IPS-NIHi7 (cell line): ENCODE measurements around the gene RETREG3.
"Not testable (repeated sequence)": the region's sequence is repeated elsewhere in the genome, so short reads cannot be mapped to it uniquely, and the experiment has no call there.

Experiments used
- DNase-seq: peaks from one replicate; pipeline ENCODE4 v3.0.0; 2012; ENCODE audit warnings: mixed read lengths; ENCODE audit errors: extremely low spot score

Gene RETREG3

DNA sequence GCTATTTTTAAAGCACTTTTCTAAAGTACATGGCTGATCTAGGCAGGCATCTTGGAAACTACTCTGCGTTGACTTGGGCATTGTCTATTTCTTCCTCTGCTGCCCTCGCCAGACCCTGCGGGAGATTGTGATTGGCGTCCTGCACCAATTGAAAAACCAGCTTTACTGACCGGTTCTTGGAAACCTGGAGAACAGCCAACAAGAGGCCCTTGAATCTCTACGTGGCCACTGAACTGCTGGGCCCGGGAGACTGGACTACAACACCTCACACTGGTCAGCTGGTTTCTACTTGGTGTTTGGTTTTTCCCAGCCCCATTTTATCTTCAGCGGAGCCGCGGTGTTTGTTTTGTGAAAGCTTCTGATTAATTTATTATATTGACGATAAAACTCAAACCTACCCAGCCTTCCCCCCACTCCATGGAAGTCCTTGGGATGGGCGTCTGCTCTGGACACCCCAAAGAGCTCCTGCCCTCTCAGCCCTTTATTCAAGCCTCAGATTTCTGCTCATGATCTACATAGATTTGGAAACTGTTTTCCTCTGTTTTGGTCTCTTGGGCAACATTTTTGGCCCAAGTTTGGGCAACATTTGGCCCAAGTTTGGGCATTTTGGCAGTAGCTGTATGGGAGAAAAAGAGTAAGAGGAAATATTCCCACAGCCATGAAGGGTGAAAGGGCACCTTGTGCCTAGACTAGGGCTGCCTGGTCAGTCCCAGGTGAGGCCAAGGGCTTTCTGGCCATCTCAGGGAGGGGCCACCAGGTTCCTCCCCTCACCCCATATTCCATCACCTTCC, 37.5 kb downstream of the RETREG3 start:
- no peak for DNase-seq

DNA sequence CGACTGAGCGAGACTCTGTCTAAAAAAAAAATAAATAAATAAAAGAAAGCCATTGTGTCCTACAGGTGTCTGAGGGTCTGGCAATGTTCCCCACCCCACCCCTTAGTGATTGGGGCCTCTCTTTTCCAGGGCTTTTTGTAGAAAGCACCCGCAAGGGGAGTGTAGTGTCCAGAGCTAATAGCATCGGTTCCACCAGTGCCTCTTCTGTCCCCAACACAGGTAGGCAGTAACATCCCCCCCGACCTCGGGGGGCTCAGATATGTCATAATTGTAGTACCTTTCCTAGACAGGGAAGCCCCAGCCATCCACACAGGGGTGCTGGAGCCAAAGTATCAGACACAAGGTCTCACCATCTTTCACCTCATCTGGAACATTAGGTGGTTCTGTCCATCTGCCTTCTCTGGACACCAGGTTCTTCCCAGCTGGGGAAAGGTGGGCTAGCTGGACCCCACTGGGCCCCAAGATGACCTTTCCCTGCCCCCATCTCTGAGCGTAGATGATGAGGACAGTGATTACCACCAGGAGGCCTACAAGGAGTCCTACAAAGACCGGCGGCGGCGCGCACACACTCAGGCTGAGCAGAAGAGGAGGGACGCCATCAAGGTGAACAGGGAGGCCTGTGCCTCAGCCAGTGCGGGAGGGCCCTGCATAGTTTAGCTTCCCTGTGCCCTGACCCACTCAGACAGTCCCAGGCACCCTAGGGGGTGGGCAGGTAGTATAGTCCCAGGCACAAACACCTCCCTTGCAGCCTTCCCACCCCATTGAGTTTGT, 40.6 kb downstream of the RETREG3 start:
- no peak for DNase-seq

DNA sequence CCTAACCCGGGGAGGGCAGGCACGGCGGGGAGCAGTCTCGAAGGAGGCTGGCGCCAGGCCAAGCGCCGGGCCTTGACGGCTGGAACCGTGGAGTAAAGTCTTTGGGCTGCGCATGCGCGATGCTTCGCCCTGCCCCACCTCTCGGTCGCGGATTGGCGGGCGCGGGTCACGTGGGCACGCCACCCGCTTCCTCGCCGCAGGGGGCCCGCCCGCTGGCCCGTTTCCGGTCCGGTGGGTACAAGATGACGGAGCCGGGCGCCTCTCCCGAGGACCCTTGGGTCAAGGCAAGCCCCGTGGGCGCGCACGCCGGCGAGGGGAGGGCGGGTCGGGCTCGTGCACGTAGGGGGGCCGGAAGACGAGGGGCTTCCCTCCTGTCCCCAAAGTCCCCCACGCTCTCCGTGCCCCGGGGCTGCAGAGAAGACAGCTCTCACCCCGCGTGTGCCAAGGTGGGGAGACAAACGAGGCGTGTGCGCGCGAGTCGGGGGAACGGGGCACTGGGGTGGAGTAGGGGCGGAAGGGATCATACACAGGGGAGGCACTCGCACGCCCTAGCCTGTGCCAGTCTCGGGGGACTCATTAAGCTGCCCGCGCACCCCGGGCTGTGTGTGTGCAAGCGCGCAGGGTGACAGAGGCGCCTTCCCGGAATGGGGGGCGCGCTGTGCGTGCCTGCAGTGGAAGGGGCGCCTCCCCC, 42.1 kb downstream of the RETREG3 start, which contains the start of gene MLX:
MLX (plus strand) TSS at position 218 of the 691 bp plus-strand sequence; CDS start at position 243, 25 bp downstream.
- DNase-seq, result peak; percentile 100

DNA sequence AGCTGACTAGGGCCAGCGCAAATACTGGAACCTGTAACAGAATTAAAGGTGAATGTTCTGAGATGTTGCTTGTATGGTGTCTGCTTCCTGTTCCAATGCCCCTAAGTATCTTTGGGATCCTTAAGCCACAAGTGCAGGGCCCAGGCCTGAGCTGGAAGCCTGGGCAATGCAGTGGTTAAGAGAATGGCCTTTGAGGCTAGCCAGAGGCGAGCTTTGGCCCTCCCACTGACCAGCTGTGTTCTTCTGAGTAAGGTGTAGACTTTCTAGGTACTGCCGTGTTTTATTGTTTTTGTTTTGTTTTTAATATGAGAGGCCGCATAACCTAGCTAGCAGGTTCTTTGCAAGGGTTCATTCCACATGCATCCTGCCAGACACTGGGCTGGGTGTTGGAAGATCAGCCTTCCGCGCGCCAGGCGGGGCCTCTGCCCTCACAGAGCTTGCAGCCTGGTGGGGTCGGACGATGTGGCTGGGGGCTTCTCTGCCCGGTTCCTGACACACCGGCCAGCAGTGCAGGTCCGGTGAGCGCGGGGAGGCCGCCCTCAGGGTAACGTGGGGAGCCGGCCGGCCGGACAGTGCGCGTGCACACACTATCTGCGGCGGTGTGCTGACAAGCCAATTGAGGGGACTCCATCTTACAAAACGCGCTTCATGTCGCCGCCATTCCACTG, 42.8 kb downstream of the RETREG3 start:
- DNase-seq, result no peak

DNA sequence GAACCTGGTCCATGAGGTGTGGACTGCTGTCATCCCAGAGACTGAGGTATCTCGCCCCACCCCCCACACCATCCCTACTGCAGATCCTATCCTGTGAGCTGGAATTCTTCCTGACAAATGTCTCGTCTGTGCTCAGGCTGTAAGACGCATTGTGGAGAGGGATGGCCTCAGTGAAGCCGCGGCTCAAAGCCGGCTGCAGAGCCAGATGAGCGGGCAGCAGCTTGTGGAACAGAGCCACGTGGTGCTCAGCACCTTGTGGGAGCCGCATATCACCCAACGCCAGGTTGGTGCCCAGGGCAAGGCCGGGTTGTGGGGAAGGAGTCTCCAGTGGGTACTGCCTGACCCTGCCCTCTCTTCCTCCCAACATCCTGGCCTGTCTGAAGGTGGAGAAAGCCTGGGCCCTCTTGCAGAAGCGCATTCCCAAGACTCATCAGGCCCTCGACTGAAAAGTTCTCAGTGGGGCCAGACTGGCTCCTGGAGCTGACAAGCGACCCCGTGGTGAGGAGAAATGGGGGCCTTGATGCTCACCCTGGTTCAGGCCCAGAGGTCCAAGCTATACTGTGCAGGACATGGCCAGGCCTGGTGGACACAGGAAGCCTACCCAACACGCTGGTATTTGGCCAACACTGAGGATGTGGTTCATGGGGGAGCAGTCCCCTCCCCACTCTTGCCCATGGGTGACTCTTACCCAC, 43.5 kb downstream of the RETREG3 start:
- DNase-seq, result no peak

DNA sequence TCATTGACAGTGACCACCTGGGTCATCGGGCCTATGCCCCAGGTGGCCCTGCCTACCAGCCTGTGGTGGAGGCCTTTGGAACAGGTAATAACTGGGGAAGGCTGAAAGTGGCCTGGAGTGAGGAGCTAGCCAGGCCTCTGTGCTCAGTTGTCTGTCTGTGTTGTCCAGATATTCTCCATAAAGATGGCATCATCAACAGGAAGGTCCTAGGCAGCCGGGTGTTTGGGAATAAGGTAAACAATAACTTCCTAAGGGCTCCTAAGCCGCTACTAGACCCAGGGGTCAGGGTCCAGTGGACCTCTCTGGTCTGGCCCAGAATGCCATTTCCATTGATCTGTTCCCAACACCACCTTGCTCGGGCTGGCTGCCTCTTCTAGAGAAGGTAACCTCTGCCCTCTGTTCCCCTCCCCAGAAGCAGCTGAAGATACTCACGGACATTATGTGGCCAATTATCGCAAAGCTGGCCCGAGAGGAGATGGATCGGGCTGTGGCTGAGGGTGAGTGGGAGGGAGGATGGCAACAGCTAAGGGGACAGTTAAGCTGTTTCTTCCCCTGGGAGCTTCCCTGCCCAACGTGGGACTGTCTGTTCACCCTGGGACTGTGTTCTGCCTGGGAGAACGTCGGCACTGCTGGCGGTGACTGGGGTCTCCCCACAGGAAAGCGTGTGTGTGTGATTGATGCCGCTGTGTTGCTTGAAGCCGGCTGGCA, 44.2 kb downstream of the RETREG3 start:
- no peak for DNase-seq

DNA sequence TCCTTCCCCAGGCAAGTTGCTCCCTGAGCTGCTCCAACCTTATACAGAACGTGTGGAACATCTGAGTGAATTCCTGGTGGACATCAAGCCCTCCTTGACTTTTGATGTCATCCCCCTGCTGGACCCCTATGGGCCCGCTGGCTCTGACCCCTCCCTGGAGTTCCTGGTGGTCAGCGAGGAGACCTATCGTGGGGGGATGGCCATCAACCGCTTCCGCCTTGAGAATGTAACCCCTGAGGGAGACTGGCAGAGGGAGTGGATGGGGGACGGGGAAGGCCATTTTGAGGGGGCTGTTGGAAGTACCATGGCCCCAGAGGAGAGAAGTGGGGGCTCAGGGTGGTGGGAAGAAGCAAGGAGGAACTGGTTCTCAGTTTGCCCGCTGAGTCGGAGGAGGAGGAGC, 45.2 kb downstream of the RETREG3 start:
- no peak for DNase-seq

DNA sequence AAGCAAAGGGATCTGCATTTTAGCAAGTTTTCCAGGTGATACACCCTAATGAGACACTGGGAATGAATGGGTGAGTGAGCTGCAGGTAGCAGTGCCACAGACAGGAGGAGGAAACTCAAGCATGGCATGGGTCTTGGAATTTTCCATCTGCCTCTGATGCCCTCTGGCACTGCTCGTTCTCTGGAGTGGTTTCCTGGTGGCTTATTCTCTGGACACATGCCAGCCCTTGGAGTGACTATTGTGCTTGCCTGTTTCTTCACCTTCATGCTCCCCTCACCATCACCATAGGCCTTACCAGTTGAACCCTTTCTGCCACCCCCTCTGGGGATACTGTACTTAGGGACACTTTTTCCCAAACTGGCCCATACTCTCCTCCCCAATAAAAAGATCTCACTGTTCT, 45.6 kb downstream of the RETREG3 start:
- no peak for DNase-seq

DNA sequence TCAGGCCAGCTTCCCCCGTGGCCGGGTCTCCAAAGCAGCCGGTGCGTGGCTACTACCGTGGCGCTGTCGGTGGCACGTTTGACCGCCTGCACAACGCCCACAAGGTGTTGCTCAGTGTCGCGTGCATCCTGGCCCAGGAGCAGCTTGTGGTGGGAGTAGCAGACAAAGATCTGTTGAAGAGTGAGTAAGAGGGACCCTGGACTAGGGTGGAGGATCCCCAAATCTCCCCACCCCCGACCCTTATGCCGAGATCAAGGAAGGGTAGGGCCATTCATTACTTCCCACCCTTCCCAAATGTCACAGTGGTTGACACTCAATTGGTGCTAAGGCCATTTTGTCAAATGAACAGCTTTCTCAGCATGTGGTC, 46.0 kb downstream of the RETREG3 start:
- DNase-seq, result no peak

DNA sequence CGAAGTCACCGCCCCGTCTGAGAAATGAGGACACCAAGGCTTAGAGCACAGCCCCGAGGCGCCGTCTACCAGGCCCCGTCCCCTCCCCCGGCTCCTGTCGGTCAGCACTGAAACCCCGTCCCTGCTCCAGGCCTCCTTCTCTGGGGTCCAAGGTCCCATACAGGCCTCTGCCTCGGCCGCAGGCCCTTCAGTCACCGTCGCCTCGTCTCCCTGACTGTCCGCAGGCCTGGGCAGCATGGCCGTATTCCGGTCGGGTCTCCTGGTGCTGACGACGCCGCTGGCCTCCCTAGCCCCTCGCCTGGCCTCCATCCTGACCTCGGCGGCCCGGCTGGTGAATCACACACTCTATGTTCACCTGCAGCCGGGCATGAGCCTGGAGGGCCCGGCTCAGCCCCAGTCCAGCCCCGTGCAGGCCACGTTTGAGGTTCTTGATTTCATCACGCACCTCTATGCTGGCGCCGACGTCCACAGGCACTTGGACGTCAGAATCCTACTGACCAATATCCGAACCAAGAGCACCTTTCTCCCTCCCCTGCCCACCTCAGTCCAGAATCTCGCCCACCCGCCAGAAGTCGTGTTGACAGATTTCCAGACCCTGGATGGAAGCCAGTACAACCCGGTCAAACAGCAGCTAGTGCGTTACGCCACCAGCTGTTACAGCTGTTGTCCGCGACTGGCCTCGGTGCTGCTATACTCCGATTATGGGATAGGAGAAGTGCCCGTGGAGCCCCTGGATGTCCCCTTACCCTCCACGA, 46.6 kb downstream of the RETREG3 start:
- no peak for DNase-seq

DNA sequence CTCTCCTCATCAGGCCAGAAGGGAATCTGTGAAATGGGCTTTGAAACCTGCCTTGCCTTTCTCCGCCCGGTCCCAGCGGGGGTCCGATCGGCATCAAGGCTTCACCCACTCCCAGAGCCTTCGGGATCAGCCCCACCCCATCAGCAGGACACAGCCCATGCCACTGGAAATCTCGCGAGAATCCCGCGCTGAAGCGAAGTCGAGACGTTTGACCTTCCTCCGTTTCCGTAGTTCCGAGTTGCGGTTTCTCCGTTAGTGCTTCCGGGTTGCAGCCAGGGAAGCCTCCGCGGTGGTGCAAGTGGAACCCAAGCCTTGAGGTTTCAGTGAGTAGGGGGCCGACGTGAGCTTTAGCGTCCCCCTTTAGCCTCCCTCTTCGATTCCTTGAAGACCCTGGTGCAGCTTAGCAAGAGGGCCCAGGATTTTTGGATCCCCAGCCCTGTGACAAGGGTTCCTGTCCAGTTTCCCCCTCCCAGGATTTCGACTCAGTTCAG, 47.2 kb downstream of the RETREG3 start, which contains the start of gene COASY:
COASY (plus strand) TSS at position 252 of the 491 bp plus-strand sequence. CDS start 475 bp downstream, outside the sequence.
- DNase-seq, result peak; percentile 97

DNA sequence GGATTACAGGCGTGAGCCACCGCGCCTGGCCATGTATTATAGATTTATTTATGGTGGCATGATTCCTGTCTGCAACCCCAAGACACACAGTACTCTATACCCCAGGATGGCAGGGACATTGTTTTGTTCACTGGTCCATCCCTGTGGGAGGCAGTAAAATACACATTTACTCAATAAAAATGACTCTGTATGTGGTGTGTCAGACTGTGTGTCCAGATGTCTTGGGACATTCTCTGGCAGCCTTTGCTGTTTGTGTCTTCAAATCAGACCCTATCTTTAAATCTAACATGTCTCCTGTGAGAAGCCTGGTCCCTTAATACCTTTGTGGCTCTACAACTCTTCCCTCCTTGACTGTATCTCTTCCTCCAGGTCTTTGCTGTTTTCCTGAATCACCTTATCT, 48.9 kb downstream of the RETREG3 start:
- no peak for DNase-seq

DNA sequence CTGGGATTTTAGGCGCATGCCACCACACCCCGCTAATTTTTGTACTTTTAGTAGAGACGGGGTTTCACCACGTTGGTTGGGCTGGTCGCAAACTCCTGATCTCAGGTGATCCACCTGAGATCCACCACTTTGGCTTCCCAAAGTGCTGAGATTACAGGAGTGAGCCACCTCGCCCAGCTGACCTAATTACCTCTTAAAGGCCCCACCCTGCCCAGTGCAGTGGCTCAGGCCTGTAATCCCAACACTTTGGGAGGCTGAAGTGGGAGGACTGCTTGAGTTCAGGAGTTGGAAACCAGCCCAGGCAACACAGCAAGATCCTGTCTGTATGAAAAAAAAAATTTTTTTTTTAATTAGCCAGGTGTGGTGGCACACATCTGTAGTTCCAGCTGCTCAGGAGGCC, 50.1 kb downstream of the RETREG3 start:
- no peak for DNase-seq

DNA sequence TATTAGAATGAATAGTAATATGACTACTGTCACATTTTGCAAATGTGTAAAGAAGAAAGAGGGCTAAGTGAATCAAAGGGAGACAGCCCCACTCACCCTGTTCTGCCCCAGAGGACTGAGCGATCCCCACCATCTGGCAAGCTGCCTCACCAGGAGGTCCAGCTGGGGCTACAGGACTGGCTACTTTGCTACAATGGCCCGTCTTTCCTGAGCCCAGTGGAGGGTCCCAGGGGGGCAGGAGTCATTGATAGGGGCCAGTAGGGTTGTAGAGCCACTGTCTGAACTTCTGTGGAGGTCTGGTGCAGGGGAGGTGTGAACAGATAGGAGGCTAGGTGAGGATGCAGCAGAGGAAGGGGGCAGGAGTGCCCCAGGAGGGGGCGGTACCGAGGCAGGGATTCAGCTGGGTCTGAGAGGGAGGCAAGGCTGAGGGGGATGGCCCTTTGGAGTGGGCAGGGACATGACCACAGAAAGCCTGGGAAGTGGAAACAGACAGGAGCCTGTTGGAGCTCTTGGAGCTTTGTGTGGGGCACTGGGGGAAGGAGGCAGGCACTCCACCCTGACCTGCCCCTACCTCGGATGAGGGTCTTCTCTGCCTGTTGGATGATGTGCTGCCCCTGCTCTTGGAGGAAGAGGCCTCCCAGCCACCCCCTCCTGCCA, 53.1 kb downstream of the RETREG3 start:
- not testable (repeated sequence) for DNase-seq

DNA sequence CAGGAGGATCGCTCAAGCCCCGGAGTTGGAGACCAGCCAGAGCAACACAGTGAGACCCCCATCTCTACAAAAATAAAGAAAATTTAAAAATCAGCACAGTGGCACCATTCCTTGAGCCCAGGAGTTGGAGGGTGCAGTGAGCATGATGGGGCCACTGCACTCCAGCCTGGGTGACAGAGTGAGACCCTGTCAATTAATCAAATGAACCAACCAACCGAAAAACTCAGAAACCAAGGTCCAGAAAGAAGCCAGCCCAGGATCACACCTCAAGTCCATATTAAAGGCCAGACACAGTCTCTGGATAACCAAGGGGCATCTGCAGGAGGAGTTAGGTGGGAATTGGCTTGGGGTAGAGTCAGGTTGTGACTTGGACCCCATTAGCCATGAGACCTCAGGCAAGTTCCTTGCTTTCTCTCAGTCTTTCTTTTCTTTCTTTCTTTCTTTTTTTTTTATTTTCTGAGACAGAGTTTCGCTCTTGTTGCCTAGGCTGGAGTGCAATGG, 54.0 kb downstream of the RETREG3 start:
- DNase-seq, result no peak

DNA sequence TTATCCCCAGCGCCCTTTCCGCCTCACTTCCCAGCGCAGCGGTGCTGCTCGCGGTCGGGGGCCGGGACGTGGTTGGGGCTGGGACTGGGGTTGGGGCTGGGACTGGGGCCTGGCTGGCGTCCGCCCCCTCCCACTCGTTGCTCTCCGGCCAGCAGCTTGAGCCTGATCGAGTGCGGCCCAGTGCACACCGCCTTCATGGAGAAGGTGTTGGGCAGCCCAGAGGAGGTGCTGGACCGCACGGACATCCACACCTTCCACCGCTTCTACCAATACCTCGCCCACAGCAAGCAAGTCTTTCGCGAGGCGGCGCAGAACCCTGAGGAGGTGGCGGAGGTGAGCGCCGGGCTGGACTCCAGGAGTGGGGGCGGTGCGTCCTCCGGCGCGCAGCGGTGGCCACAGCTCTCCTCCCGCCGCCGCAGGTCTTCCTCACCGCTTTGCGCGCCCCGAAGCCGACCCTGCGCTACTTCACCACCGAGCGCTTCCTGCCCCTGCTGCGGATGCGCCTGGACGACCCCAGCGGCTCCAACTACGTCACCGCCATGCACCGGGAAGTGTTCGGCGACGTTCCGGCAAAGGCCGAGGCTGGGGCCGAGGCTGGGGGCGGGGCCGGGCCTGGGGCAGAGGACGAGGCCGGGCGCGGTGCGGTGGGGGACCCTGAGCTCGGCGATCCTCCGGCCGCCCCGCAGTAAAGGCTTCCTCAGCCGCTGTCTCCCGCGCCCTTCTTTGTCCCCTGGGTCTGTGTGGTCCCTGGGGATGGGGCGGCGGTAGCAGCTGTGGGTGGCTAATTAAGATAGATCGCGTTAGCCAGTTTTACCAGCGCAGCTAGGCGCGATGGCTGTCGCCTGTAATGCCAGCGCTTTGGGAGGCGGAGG, 54.7 kb downstream of the RETREG3 start:
- DNase-seq, result peak; percentile 88

DNA sequence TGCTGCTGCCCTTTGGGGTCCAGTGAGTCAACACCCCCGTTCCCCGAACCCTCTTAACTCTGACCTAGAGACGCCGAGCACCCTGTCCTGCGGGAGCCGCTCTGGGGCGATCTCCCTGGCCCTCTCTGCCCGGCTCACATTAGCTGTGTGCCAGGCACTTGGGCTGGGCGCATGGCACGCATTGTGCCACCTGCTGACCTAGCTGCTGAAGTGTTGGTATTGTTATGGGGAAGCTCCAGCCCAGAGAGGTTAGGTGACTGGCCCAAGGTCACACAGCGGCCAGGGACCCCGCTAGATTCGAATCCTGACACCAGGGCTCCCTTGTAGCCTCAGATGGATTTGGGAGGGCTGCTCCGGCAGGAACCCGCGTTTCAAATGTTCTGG, 55.3 kb downstream of the RETREG3 start:
- DNase-seq, result no peak
